ENCODE data around the gene CCT8.

DNA sequence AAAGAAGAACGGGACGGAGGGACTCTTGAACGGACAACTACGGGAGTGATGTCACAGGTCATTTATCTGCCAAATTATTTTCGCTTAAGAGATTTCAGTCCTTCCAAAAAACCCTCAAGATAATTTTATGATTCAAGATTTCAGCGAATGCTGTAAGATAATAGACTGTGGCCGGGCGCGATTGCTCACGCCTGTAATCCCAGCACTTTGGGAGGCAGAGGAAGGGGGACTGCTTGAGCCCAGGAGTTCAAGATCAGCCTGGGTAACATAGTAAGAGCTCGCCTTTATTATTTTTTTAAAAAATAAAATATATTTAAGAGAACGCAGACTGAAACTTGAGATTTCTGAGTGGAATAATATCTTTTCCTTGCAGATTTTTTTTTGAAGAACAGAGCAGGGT, 54.9 kb downstream of the CCT8 start:
- TF ChIP-seq, protein P1, sequence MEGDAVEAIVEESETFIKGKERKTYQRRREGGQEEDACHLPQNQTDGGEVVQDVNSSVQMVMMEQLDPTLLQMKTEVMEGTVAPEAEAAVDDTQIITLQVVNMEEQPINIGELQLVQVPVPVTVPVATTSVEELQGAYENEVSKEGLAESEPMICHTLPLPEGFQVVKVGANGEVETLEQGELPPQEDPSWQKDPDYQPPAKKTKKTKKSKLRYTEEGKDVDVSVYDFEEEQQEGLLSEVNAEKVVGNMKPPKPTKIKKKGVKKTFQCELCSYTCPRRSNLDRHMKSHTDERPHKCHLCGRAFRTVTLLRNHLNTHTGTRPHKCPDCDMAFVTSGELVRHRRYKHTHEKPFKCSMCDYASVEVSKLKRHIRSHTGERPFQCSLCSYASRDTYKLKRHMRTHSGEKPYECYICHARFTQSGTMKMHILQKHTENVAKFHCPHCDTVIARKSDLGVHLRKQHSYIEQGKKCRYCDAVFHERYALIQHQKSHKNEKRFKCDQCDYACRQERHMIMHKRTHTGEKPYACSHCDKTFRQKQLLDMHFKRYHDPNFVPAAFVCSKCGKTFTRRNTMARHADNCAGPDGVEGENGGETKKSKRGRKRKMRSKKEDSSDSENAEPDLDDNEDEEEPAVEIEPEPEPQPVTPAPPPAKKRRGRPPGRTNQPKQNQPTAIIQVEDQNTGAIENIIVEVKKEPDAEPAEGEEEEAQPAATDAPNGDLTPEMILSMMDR (IDR thresholded peaks at IDR 0.05) = no peak
- no peak for TF ChIP-seq EZH2 (IDR thresholded peaks at IDR 0.05; ENCODE audit: borderline replicate concordance, insufficient read depth, low read depth, low read length, poor library complexity, severe bottlenecking)
